Naive B cell (primary cell): Measurements from ENCODE around the gene TTC9. TPM values are rescaled to one million over a fixed set of nuclear protein-coding genes. Genes with fewer than 3 reads are reported as not detected.

Experiments
- ATAC-seq, 2 donors: fragments of 150-1000 bp; cut with Tn5 transposase; 2 replicates each; pipeline ENCODE4 v1.10.0; 2021; ENCODE audit warnings: low read depth in 2 of 2, mild to moderate bottlenecking in 2 of 2, moderate library complexity in 2 of 2
- DNase-seq: peaks from one replicate; pipeline ENCODE4 v3.0.0; 2022
- H3K27ac Mint-ChIP-seq, 6 donors: one replicate each; pipeline ENCODE4 v1.8.0; 2020 to 2022; ENCODE audit warnings: mild to moderate bottlenecking in 6 of 6, mixed read lengths in 6 of 6, moderate library complexity in 5 of 6, inconsistent platforms in 2 of 6
- H3K27me3 Mint-ChIP-seq, 3 donors: one replicate each; pipeline ENCODE4 v1.8.0; 2021 to 2022; ENCODE audit warnings: mixed read lengths in 3 of 3, mild to moderate bottlenecking in 1 of 3
- H3K36me3 Mint-ChIP-seq, 2 donors: one replicate each; pipeline ENCODE4 v1.8.0; 2020 to 2022; ENCODE audit warnings: mixed read lengths in 2 of 2, inconsistent platforms in 1 of 2, mild to moderate bottlenecking in 1 of 2
- H3K4me1 Mint-ChIP-seq, 3 donors: one replicate each; pipeline ENCODE4 v1.8.0; 2020 to 2022; ENCODE audit warnings: mixed read lengths in 3 of 3, inconsistent platforms in 1 of 3, mild to moderate bottlenecking in 1 of 3, moderate library complexity in 1 of 3
- H3K4me3 Mint-ChIP-seq, 8 donors: one replicate each; pipeline ENCODE4 v1.8.0; 2020 to 2022; ENCODE audit warnings: mild to moderate bottlenecking in 8 of 8, mixed read lengths in 8 of 8, moderate library complexity in 8 of 8, inconsistent platforms in 2 of 8
- H3K9me3 Mint-ChIP-seq, 7 donors: one replicate each; pipeline ENCODE4 v1.8.0; 2020 to 2022; ENCODE audit warnings: mixed read lengths in 7 of 7, mild to moderate bottlenecking in 5 of 7, inconsistent platforms in 2 of 7, moderate library complexity in 1 of 7
- polyA plus RNA-seq, 6 donors: library from polyadenylated mRNA; unstranded; fragments of 300-500 nt; fragmentation: Illumina TruSeq; gene quantifications; one replicate each; pipeline ENCODE4 v1.2.3, GENCODE V29; 2021; ENCODE audit warnings: low read depth in 6 of 6

Gene TTC9
- 10 to 100 TPM; 11.7 to 24.2 (median 18.0) TPM for polyA plus RNA-seq

- Mint-ChIP-seq H3K4me1 (peaks cover 45 to 80% (median 60%) of the 10 kb centered on the region in 3 donors), H3K27ac (peak within 1 kb of the TSS; percentile 89 to 98 (median 96)), H3K4me3 (peak within 1 kb of the TSS; percentile 73 to 99 (median 98)), H3K27me3 (no peaks in the 10 kb centered on the region), H3K9me3 (no peaks in the 10 kb centered on the region), H3K36me3 (peaks cover 0 to 4% of the 10 kb centered on the region in 2 donors)
- peak; percentile 33 for DNase-seq
- ATAC-seq, result peak; percentile 14 to 17
Observed at GRCh38 chr14:70641548-70642302, at the start of gene TTC9. Gene TTC9, plus strand, starts transcription at chr14:70641916. Its CDS starts 214 bp downstream, at chr14:70642130.

GRCh38 chr14:70594461-70594860 lies 47.3 kb upstream of the TTC9 start:
- peaks cover 29 to 34% of the 10 kb centered on the region in 2 donors for H3K36me3 Mint-ChIP-seq
- H3K4me1 Mint-ChIP-seq, result peaks cover 5 to 38% (median 18%) of the 10 kb centered on the region in 3 donors
- DNase-seq (no peak), ATAC-seq (no peak)
- no peak overlapping the region for H3K4me3 Mint-ChIP-seq
- H3K27ac Mint-ChIP-seq, result no peak overlapping the region
- no peaks in the 10 kb centered on the region for H3K9me3 Mint-ChIP-seq
- H3K27me3 Mint-ChIP-seq, result no peaks in the 10 kb centered on the region

DNA sequence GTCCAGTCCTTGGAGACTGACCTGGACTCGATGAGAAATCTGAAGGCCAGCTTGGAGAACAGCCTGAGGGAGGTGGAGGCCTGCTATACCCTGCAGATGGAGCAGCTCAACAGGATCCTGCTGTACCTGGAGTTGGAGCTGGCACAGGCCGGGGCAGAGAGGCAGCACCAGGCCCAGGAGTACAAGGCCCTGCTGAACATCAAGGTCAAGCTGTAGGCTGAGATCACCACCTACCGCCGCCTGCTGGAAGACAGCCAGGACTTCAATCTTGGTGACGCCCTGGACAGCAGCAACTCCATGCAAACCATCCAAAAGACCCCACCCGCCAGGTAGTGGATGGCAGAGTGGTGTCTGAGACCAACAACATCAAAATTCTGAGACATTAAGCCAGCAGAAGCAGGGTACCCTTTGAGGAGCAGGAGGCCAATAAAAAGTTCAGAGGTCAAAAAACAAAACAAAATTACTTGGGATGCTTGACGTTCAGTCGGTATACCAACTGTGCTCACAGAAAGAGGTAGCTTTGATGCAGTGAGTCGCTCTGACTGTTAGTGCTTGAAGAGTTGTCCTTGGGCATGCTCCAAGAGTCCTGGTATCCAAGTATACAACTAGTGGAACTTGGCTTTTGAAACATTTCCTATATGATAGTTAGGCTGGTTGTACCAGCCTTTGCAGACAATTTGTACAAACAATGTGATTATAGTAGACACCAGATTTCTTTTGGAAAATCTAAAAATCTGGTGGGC lies 46.1 kb upstream of the TTC9 start:
- H3K9me3 Mint-ChIP-seq, result no peaks in the 10 kb centered on the region
- no peak overlapping the region for H3K27ac Mint-ChIP-seq
- H3K4me1 Mint-ChIP-seq, result peaks cover 13 to 45% (median 29%) of the 10 kb centered on the region in 3 donors
- no peak overlapping the region for H3K4me3 Mint-ChIP-seq
- no peaks in the 10 kb centered on the region for H3K27me3 Mint-ChIP-seq
- no peak for DNase-seq
- H3K36me3 Mint-ChIP-seq, result peaks cover 23 to 24% of the 10 kb centered on the region in 2 donors
- no peak for ATAC-seq

GRCh38 chr14:70597731-70598130 lies 44.0 kb upstream of the TTC9 start:
- Mint-ChIP-seq H3K36me3 (peaks cover 18 to 20% of the 10 kb centered on the region in 2 donors), H3K27me3 (no peaks in the 10 kb centered on the region), H3K4me1 (peaks cover 23 to 57% (median 47%) of the 10 kb centered on the region in 3 donors), H3K27ac (no peak overlapping the region), H3K4me3 (peak overlapping the region in 3 of 8 donors; percentile 2 to 99 (median 99)), H3K9me3 (no peaks in the 10 kb centered on the region)
- DNase-seq (no peak), ATAC-seq (no peak)

DNA sequence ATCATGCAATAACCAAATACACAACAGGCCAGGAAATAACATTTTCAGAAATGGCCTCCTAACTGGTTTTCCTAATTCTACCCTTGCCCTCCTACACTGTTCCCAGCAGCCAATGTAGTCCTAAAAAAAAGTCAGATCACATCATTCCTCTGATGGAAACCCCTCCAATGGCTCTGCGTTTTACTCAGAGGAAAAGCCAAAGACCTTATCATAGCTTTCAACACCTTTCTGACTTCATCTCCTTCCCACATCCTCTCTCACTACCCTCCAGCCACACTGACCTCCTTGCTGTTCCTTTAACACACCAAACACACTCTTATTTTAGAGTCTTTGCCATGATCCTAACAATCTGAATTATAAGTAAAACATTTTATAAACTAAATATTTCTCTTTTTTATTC lies 42.4 kb upstream of the TTC9 start:
- DNase-seq, result no peak
- Mint-ChIP-seq H3K9me3 (no peaks in the 10 kb centered on the region), H3K4me3 (peak overlapping the region; percentile 0 to 99 (median 99)), H3K27ac (peak overlapping the region in 3 of 6 donors; percentile 0 to 47 (median 7)), H3K36me3 (peaks cover 13% of the 10 kb centered on the region in 2 donors), H3K27me3 (no peaks in the 10 kb centered on the region), H3K4me1 (peaks cover 23 to 51% (median 44%) of the 10 kb centered on the region in 3 donors)
- no peak for ATAC-seq

- DNase-seq, result peak; percentile 84
- peak within 1 kb of the TSS; percentile 96 to 99 (median 99) for H3K4me3 Mint-ChIP-seq
- H3K36me3 Mint-ChIP-seq, result peaks cover under 1 to 13% of the 10 kb centered on the region in 2 donors
- peak; percentile 99 for ATAC-seq
- H3K27ac Mint-ChIP-seq, result peak within 1 kb of the TSS; percentile 94 to 100 (median 97)
- peaks cover 21 to 47% (median 42%) of the 10 kb centered on the region in 3 donors for H3K4me1 Mint-ChIP-seq
- H3K27me3 Mint-ChIP-seq, result no peaks in the 10 kb centered on the region
- H3K9me3 Mint-ChIP-seq, result no peaks in the 10 kb centered on the region
Observed at GRCh38 chr14:70600382-70601157, 41.1 kb upstream of the TTC9 start, which contains the start of gene MED6. Gene MED6, minus strand, starts transcription at chr14:70600655. Its CDS starts 18 bp downstream, at chr14:70600637.

GRCh38 chr14:70601162-70601561 lies 40.6 kb upstream of the TTC9 start:
- Mint-ChIP-seq H3K27ac (peak overlapping the region in 5 of 6 donors; percentile 49 to 96 (median 85)), H3K36me3 (peaks cover 0 to 12% of the 10 kb centered on the region in 2 donors), H3K9me3 (no peaks in the 10 kb centered on the region), H3K27me3 (no peaks in the 10 kb centered on the region), H3K4me1 (peaks cover 21 to 47% (median 42%) of the 10 kb centered on the region in 3 donors), H3K4me3 (peak overlapping the region; percentile 87 to 99 (median 94))
- DNase-seq, result no peak
- ATAC-seq, result no peak

DNA sequence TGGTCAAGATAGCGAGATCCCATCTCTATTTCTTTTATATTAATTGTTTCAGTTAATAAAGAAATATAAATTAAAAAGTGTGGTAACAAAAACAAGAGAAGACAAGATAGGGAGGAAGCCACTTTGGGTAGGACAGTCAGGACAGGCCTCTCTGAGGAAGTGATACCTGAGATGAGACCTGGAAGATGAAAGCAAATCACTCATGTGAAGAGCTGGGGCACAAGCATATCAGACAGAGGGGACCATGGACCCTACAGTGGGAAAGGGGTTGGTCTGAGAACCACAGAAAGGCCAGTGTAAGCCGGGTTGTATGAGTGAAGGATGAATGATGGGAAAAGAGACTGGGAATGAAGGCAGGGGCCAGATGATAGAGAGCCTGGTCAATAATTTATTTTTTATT lies 39.5 kb upstream of the TTC9 start:
- DNase-seq, result no peak
- ATAC-seq, result peak; percentile 22 to 31
- Mint-ChIP-seq H3K36me3 (peaks cover 0 to 5% of the 10 kb centered on the region in 2 donors), H3K9me3 (no peaks in the 10 kb centered on the region), H3K4me1 (peaks cover 21 to 47% (median 41%) of the 10 kb centered on the region in 3 donors), H3K27ac (peak overlapping the region in 1 of 6 donors; percentile 63), H3K27me3 (no peaks in the 10 kb centered on the region), H3K4me3 (peak overlapping the region in 2 of 8 donors; percentile 53 to 66)

DNA sequence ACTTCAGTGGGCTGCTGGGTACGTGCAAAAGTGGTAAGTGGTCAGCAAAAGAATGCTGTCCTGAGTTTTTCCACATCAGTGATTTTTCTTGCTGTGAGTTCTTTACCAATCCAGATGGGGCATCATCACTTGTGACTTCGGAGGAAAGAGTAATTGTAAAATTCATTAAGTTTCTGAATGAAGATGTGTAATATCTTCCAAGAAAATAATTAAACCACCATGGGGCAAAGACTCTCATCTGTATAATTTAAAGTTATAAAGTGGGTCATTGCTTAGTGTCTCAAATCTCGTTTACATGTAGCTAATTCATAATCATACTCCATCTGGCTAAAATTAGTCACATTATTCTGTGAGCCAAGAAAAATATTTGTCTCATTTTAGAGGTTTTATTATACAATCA lies 30.5 kb upstream of the TTC9 start:
- Mint-ChIP-seq H3K4me3 (no peak overlapping the region), H3K27ac (no peak overlapping the region), H3K9me3 (no peaks in the 10 kb centered on the region), H3K4me1 (no peaks in the 10 kb centered on the region), H3K36me3 (no peaks in the 10 kb centered on the region), H3K27me3 (no peaks in the 10 kb centered on the region)
- no peak for ATAC-seq
- DNase-seq, result no peak

DNA sequence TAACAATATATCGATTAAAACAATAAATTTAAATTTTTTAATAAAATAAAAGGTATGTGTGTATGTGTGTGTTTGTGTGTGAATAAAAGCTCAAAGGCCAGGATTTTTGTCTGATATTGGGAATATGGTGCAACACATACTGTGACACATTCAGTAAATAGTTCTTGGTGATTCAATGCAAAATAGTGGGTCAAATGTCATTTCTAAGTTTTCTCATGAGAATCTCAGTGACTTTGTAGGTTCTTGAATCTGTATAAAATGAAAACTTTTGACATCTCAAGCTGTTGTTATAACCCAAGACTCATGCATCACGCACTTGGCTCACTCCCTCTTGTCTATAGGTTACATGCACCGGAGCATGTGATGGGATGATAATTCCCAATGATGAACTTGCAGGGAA lies 25.1 kb upstream of the TTC9 start:
- DNase-seq, result no peak
- peaks cover 1 to 8% (median 6%) of the 10 kb centered on the region in 3 donors for H3K4me1 Mint-ChIP-seq
- no peaks in the 10 kb centered on the region for H3K27me3 Mint-ChIP-seq
- H3K27ac Mint-ChIP-seq, result no peak overlapping the region
- no peaks in the 10 kb centered on the region for H3K36me3 Mint-ChIP-seq
- no peaks in the 10 kb centered on the region for H3K9me3 Mint-ChIP-seq
- ATAC-seq, result no peak
- H3K4me3 Mint-ChIP-seq, result no peak overlapping the region

DNA sequence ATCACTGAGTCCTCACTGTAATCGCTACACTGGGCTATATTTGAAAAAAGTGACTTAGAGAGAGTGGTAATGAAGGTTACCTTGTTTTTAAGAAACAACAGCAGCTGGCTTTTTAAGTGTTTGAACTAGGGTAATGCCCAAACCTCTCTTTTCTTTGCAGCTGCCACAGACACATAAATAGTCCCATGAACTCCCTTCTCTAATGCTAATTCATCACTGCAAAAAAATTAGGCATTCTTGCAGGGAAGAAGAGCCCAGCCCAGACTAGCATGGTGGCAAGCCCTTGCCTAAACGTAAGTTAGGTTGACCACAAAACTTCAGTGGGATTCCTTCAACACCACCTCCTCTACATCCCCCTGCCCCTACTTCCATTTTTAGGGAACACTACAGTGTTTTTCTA lies 23.4 kb upstream of the TTC9 start:
- Mint-ChIP-seq H3K36me3 (peaks cover 13 to 14% of the 10 kb centered on the region in 2 donors), H3K27me3 (no peaks in the 10 kb centered on the region), H3K4me1 (peaks cover 12 to 21% (median 21%) of the 10 kb centered on the region in 3 donors), H3K9me3 (peaks cover 0 to 11% (median 2%) of the 10 kb centered on the region in 7 donors), H3K4me3 (no peak overlapping the region), H3K27ac (no peak overlapping the region)
- ATAC-seq (no peak), DNase-seq (no peak)

GRCh38 chr14:70619708-70620107 lies 22.0 kb upstream of the TTC9 start:
- peaks cover 25 to 32% (median 26%) of the 10 kb centered on the region in 3 donors for H3K4me1 Mint-ChIP-seq
- H3K36me3 Mint-ChIP-seq, result peaks cover 14 to 23% of the 10 kb centered on the region in 2 donors
- H3K27ac Mint-ChIP-seq, result no peak overlapping the region
- H3K4me3 Mint-ChIP-seq, result no peak overlapping the region
- peaks cover 0 to 14% (median 5%) of the 10 kb centered on the region in 7 donors for H3K9me3 Mint-ChIP-seq
- DNase-seq, result no peak
- ATAC-seq, result no peak
- no peaks in the 10 kb centered on the region for H3K27me3 Mint-ChIP-seq
